T47D (cell line): ENCODE measurements around the gene TBC1D4.
A peak's percentile ranks its signal among the peaks of the same experiment; 100 is the strongest.

Experiments
- DNase-seq, 2 experiments: peaks; one replicate each; pipeline versions ENCODE4 v3.0.0 to v3.0.0-alpha.2; 2011 to 2012; ENCODE audit warnings: low read depth in 1 of 2, low spot score in 1 of 2
- JUND ChIP-seq: IDR thresholded peaks from 2 replicates; pipeline ENCODE4 v1.6.1; 2012; ENCODE audit warnings: low read depth
- in situ Hi-C: cut with HindIII; loops from 2 replicates; pipeline ENCODE4 v1.10.0; 2016; ENCODE audit warnings: low sequenced_read_pairs, low pct_unique_long_range_greater_than_20kb

Gene TBC1D4

GRCh38 chr13:75481176-75482069 lies 546 bp downstream of the TBC1D4 start:
- TF ChIP-seq JUND: no peak
- in situ Hi-C loops: no loop called here
- no peak for DNase-seq

- TF ChIP-seq JUND: no peak
- DNase-seq: peak in 1 of 2 experiments; percentile 79
- in situ Hi-C loops: no loop called here
Measured at GRCh38 chr13:75480671-75481175, 1.2 kb downstream of the TBC1D4 start.

- no peak for DNase-seq
- TF ChIP-seq JUND: no peak
- in situ Hi-C loops: no loop called here
Measured at GRCh38 chr13:75479102-75479740, 2.7 kb downstream of the TBC1D4 start.

GRCh38 chr13:75478659-75479058 lies 3.3 kb downstream of the TBC1D4 start:
- in situ Hi-C loops: no loop called here
- DNase-seq: no peak
- no peak for TF ChIP-seq JUND

- TF ChIP-seq JUND: no peak
- in situ Hi-C loops: no loop called here
- DNase-seq: no peak
Measured at GRCh38 chr13:75474956-75475355, 7.0 kb downstream of the TBC1D4 start.

GRCh38 chr13:75473468-75473867 lies 8.5 kb downstream of the TBC1D4 start:
- no peak for TF ChIP-seq JUND
- DNase-seq: no peak
- in situ Hi-C loops: no loop called here

GRCh38 chr13:75470676-75471075 lies 11.3 kb downstream of the TBC1D4 start:
- no peak for DNase-seq
- TF ChIP-seq JUND: no peak
- in situ Hi-C loops: no loop called here

GRCh38 chr13:75469047-75469446 lies 12.9 kb downstream of the TBC1D4 start:
- peak in 1 of 2 experiments; percentile 86 for DNase-seq

GRCh38 chr13:75468602-75469001 lies 13.4 kb downstream of the TBC1D4 start:
- in situ Hi-C loops: no loop called here
- no peak for TF ChIP-seq JUND
- peak in 1 of 2 experiments; percentile 48 for DNase-seq

More at GRCh38 chr13:75469047-75469446, 12.9 kb downstream of the TBC1D4 start:
- TF ChIP-seq JUND: no peak
- in situ Hi-C loops: no loop called here

GRCh38 chr13:75468098-75468497 lies 13.9 kb downstream of the TBC1D4 start:
- no peak for TF ChIP-seq JUND
- in situ Hi-C loops: no loop called here
- no peak for DNase-seq

GRCh38 chr13:75467040-75467728 lies 14.8 kb downstream of the TBC1D4 start:
- TF ChIP-seq JUND: no peak
- in situ Hi-C loops: no loop called here
- DNase-seq: peak in 1 of 2 experiments; percentile 49

- no peak for TF ChIP-seq JUND
- DNase-seq: no peak
- in situ Hi-C loops: no loop called here
Measured at GRCh38 chr13:75465236-75465635, 16.7 kb downstream of the TBC1D4 start.

- TF ChIP-seq JUND: no peak
- DNase-seq: no peak
- in situ Hi-C loops: no loop called here
Measured at GRCh38 chr13:75461314-75461713, 20.7 kb downstream of the TBC1D4 start.
